ENCODE measurements around the gene WDR5.

Gene WDR5

GRCh38 chr9:134172198-134173126, 36.6 kb downstream of the WDR5 start:
- DNase-seq (ENCODE audit: low read depth in 3 of 3, low spot score in 1 of 3) = no peak

- DNase-seq (ENCODE audit: low read depth in 3 of 3, low spot score in 1 of 3) = no peak
Observed at GRCh38 chr9:134173127-134174072, 37.5 kb downstream of the WDR5 start.

GRCh38 chr9:134174073-134174449, 38.2 kb downstream of the WDR5 start:
- no peak for DNase-seq (ENCODE audit: low read depth in 3 of 3, low spot score in 1 of 3)

- no peak for DNase-seq (ENCODE audit: low read depth in 3 of 3, low spot score in 1 of 3)
Observed at GRCh38 chr9:134174526-134175290, 38.8 kb downstream of the WDR5 start.

GRCh38 chr9:134175291-134175807, 39.5 kb downstream of the WDR5 start:
- DNase-seq (ENCODE audit: low read depth in 3 of 3, low spot score in 1 of 3) = no peak

- no peak for DNase-seq (ENCODE audit: low read depth in 3 of 3, low spot score in 1 of 3)
Observed at GRCh38 chr9:134175808-134176598, 40.1 kb downstream of the WDR5 start.

GRCh38 chr9:134176599-134176968, 40.7 kb downstream of the WDR5 start:
- no peak for DNase-seq (ENCODE audit: low read depth in 3 of 3, low spot score in 1 of 3)

GRCh38 chr9:134177186-134177585, 41.3 kb downstream of the WDR5 start:
- no peak for DNase-seq (ENCODE audit: low read depth in 3 of 3, low spot score in 1 of 3)

GRCh38 chr9:134177624-134178393, 41.9 kb downstream of the WDR5 start:
- DNase-seq (ENCODE audit: low read depth in 3 of 3, low spot score in 1 of 3) = no peak

GRCh38 chr9:134178394-134178767, 42.5 kb downstream of the WDR5 start:
- DNase-seq (ENCODE audit: low read depth in 3 of 3, low spot score in 1 of 3) = no peak

GRCh38 chr9:134178768-134179551, 43.1 kb downstream of the WDR5 start:
- DNase-seq (ENCODE audit: low read depth in 3 of 3, low spot score in 1 of 3) = no peak

GRCh38 chr9:134179595-134179917, 43.7 kb downstream of the WDR5 start:
- no peak for DNase-seq (ENCODE audit: low read depth in 3 of 3, low spot score in 1 of 3)

- DNase-seq (ENCODE audit: low read depth in 3 of 3, low spot score in 1 of 3) = no peak
Observed at GRCh38 chr9:134179918-134180785, 44.3 kb downstream of the WDR5 start.

- DNase-seq (ENCODE audit: low read depth in 3 of 3, low spot score in 1 of 3) = no peak
Observed at GRCh38 chr9:134180786-134181647, 45.1 kb downstream of the WDR5 start.

- DNase-seq (ENCODE audit: low read depth in 3 of 3, low spot score in 1 of 3) = no peak
Observed at GRCh38 chr9:134181648-134182034, 45.8 kb downstream of the WDR5 start.

GRCh38 chr9:134182554-134183085, 46.7 kb downstream of the WDR5 start:
- no peak for DNase-seq (ENCODE audit: low read depth in 3 of 3, low spot score in 1 of 3)

- DNase-seq (ENCODE audit: low read depth in 3 of 3, low spot score in 1 of 3) = no peak
Observed at GRCh38 chr9:134185536-134186011, 49.7 kb downstream of the WDR5 start.
